Loucy (cell line): ENCODE results near the gene BTF3L4.

Experiments
- H2AFZ ChIP-seq: fragments of 200-600 bp; sonication (generic); 2 replicates; pipeline ENCODE4 v1.6.0; 2016; ENCODE audit warnings: antibody characterized with exemption, mild to moderate bottlenecking, low read length, moderate library complexity
- H3F3A ChIP-seq: fragments of 200-600 bp; 2 replicates; pipeline ENCODE4 v1.6.0; 2016; ENCODE audit warnings: antibody characterized with exemption, low read depth, mild to moderate bottlenecking
- H3K27me3 ChIP-seq: fragments of 200-600 bp; sonication (generic); 2 replicates; pipeline ENCODE4 v1.6.1; 2014; ENCODE audit warnings: low read length, mild to moderate bottlenecking; ENCODE audit not compliant: insufficient read depth, poor library complexity, severe bottlenecking
- H3K36me3 ChIP-seq: fragments of 200-600 bp; sonication (generic); 2 replicates; pipeline ENCODE4 v1.6.1; 2016; ENCODE audit warnings: low read length; ENCODE audit not compliant: insufficient read depth
- H3K4me1 ChIP-seq: fragments of 200-600 bp; sonication (generic); 2 replicates; pipeline ENCODE4 v1.5.1; 2014; ENCODE audit warnings: low read length, mild to moderate bottlenecking; ENCODE audit not compliant: insufficient read depth, poor library complexity, severe bottlenecking
- H3K4me2 ChIP-seq: fragments of 200-600 bp; sonication (generic); 2 replicates; pipeline ENCODE4 v1.6.0; 2014; ENCODE audit warnings: antibody characterized with exemption, low read length, low read depth, mild to moderate bottlenecking; ENCODE audit not compliant: poor library complexity, severe bottlenecking
- H3K4me3 ChIP-seq: fragments of 200-600 bp; sonication (generic); 2 replicates; pipeline ENCODE4 v1.5.1; 2014; ENCODE audit warnings: low read length, mild to moderate bottlenecking, mixed read lengths; ENCODE audit not compliant: poor library complexity, severe bottlenecking
- H3K79me2 ChIP-seq: fragments of 200-600 bp; sonication (generic); 2 replicates; pipeline ENCODE4 v1.6.1; 2014; ENCODE audit warnings: low read length; ENCODE audit not compliant: insufficient read depth
- H3K9ac ChIP-seq: fragments of 200-600 bp; sonication (generic); 2 replicates; pipeline ENCODE4 v1.6.0; 2014; ENCODE audit warnings: mild to moderate bottlenecking, low read depth, low read length, moderate library complexity; ENCODE audit not compliant: poor library complexity, severe bottlenecking
- H3K9me2 ChIP-seq: fragments of 200-600 bp; sonication (generic); replicated peaks from 2 replicates; pipeline ENCODE4 v1.6.1; 2016; ENCODE audit warnings: low read depth, low read length, mixed read lengths
- H3K9me3 ChIP-seq: fragments of 200-600 bp; sonication (generic); 2 replicates; pipeline ENCODE4 v1.6.1; 2014; ENCODE audit warnings: mild to moderate bottlenecking, antibody characterized with exemption, low read length, low read depth; ENCODE audit not compliant: insufficient read depth
- H4K20me1 ChIP-seq: fragments of 200-600 bp; sonication (generic); 2 replicates; pipeline ENCODE4 v1.6.0; 2014; ENCODE audit warnings: antibody characterized with exemption, low read length, mild to moderate bottlenecking; ENCODE audit not compliant: insufficient read depth, poor library complexity, severe bottlenecking
- EZH2phosphoT487 ChIP-seq: fragments of 200-600 bp; IDR thresholded peaks from 2 replicates; pipeline ENCODE4 v1.6.1; 2018; ENCODE audit warnings: antibody characterized with exemption, mild to moderate bottlenecking, moderate library complexity, borderline replicate concordance
- TF ChIP-seq, protein P1 (sequence below): fragments of 200-600 bp; sonication (generic); conservative IDR thresholded peaks from 2 replicates; pipeline ENCODE4 v1.5.1; 2014; ENCODE audit warnings: mild to moderate bottlenecking, antibody characterized with exemption, low read length

Gene BTF3L4

GRCh38 chr1:52032124-52032784, 23.8 kb upstream of the BTF3L4 start:
- H3K9ac ChIP-seq: peak overlapping the region; percentile 87
- H3K9me2 ChIP-seq: no peaks in the 10 kb centered on the region
- peaks cover 33% of the 10 kb centered on the region for H3K79me2 ChIP-seq
- H3K27me3 ChIP-seq: no peaks in the 10 kb centered on the region
- peaks cover 12% of the 10 kb centered on the region; the same call in 1 of the 2 replicates for H3K36me3 ChIP-seq
- no peaks in the 10 kb centered on the region; the same call in 1 of the 2 replicates for H3F3A ChIP-seq
- H3K4me2 ChIP-seq: peak overlapping the region; percentile 94
- TF ChIP-seq EZH2phosphoT487: no peak
- TF ChIP-seq, protein P1, sequence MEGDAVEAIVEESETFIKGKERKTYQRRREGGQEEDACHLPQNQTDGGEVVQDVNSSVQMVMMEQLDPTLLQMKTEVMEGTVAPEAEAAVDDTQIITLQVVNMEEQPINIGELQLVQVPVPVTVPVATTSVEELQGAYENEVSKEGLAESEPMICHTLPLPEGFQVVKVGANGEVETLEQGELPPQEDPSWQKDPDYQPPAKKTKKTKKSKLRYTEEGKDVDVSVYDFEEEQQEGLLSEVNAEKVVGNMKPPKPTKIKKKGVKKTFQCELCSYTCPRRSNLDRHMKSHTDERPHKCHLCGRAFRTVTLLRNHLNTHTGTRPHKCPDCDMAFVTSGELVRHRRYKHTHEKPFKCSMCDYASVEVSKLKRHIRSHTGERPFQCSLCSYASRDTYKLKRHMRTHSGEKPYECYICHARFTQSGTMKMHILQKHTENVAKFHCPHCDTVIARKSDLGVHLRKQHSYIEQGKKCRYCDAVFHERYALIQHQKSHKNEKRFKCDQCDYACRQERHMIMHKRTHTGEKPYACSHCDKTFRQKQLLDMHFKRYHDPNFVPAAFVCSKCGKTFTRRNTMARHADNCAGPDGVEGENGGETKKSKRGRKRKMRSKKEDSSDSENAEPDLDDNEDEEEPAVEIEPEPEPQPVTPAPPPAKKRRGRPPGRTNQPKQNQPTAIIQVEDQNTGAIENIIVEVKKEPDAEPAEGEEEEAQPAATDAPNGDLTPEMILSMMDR: no peak
- H4K20me1 ChIP-seq: peaks cover 26% of the 10 kb centered on the region
- H3K4me1 ChIP-seq: peaks cover 38% of the 10 kb centered on the region
- H3K9me3 ChIP-seq: no peaks in the 10 kb centered on the region
- peak overlapping the region; percentile 88 for H3K4me3 ChIP-seq
- H2AFZ ChIP-seq: no peak overlapping the region

- H3F3A ChIP-seq: no peaks in the 10 kb centered on the region; the same call in 1 of the 2 replicates
- H3K9ac ChIP-seq: peak overlapping the region; percentile 87
- no peaks in the 10 kb centered on the region for H3K9me3 ChIP-seq
- no peaks in the 10 kb centered on the region for H3K9me2 ChIP-seq
- H3K4me1 ChIP-seq: peaks cover 38% of the 10 kb centered on the region
- H3K36me3 ChIP-seq: peaks cover 14% of the 10 kb centered on the region; the same call in 1 of the 2 replicates
- no peak overlapping the region for H2AFZ ChIP-seq
- H3K4me2 ChIP-seq: peak overlapping the region; percentile 94
- H3K79me2 ChIP-seq: peaks cover 33% of the 10 kb centered on the region
- H3K27me3 ChIP-seq: no peaks in the 10 kb centered on the region
- H3K4me3 ChIP-seq: peak overlapping the region; percentile 88
- TF ChIP-seq EZH2phosphoT487: no peak
- TF ChIP-seq, protein P1: no peak
- H4K20me1 ChIP-seq: peaks cover 26% of the 10 kb centered on the region
These were observed 23.3 kb upstream of the BTF3L4 start for GRCh38 chr1:52032785-52033131.

DNA sequence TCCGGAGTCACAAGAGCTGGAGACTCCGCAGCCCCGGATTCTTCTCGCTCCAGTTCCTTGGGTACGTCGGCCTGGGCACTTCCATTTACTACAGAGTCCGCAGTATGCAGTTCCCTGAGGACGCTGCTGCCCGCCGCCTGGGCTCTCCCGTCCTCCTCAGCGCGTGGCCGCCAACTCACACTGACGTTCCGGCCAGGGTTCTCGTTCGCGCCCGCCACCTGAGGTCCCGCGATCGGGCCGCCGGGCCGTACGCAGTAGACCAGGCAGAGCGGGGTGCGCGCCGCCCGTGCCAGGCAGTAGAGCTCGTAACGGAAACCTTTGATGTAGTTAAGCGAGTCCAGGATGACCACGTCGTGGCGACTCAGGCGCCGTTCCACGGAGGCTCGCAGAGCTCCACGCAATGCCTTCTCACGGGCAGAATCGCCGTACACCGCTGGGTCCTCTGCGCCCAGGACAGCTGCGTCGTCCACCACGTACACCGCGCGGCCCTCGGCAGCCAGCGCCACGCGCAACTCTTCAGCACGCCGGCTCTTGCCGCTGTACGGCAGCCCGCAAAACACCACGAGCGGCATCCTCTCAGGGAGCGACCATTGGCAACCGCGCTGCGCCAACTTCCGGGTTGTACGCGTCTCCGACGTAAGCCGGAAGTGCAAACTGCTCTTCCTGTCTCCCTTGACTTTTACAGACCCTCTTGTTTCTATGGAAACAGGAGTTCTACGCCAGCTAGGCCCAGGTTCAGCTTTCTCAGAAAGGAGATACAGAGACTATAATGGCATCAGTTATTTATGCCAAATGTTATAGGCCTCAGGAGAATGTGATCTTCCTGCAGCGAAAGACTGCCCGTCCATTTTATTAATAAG, 22.7 kb upstream of the BTF3L4 start, which contains the start of gene KTI12:
KTI12 (minus strand) TSS at position 621 of the 860 bp plus-strand sequence; CDS start at position 572, 49 bp downstream.
- no peak for TF ChIP-seq EZH2phosphoT487
- TF ChIP-seq, protein P1: no peak
- no peaks in the 10 kb centered on the region for H3K27me3 ChIP-seq
- peaks cover 14% of the 10 kb centered on the region; the same call in 1 of the 2 replicates for H3K36me3 ChIP-seq
- peak within 1 kb of the TSS; percentile 87 for H3K9ac ChIP-seq
- H3K4me2 ChIP-seq: peak within 1 kb of the TSS; percentile 94
- H3K9me2 ChIP-seq: no peaks in the 10 kb centered on the region
- H3F3A ChIP-seq: no peaks in the 10 kb centered on the region; the same call in 1 of the 2 replicates
- H2AFZ ChIP-seq: peak within 1 kb of the TSS; percentile 87
- peak within 1 kb of the TSS; percentile 88 for H3K4me3 ChIP-seq
- H4K20me1 ChIP-seq: peaks cover 26% of the 10 kb centered on the region
- H3K4me1 ChIP-seq: peaks cover 38% of the 10 kb centered on the region
- H3K9me3 ChIP-seq: no peaks in the 10 kb centered on the region
- peaks cover 33% of the 10 kb centered on the region for H3K79me2 ChIP-seq
